H1 (cell line): ENCODE measurements around the gene KLHL29. TPM values are rescaled to one million over a fixed set of nuclear protein-coding genes. Genes with fewer than 3 reads are reported as not detected.

Source experiments
- CTCF ChIA-PET: fragments of 300-600 bp; sonication (Branson Sonifier 250); formaldehyde crosslinking; loops from one replicate; lab custom pipeline; 2021; ENCODE audit not compliant: partially characterized antibody; lab: Charles Lee
- POLR2A ChIA-PET: fragments of 300-600 bp; sonication (Branson Sonifier 250); formaldehyde crosslinking; loops from one replicate; lab custom pipeline; 2021; ENCODE audit warnings: inconsistent platforms; ENCODE audit not compliant: partially characterized antibody; lab: Charles Lee
- DNase-seq, 2 experiments: peaks; one replicate each; pipeline versions ENCODE4 v3.0.0 to v3.0.0-alpha.2; 2010 to 2022; ENCODE audit warnings: low spot score in 2 of 2, low read depth in 1 of 2, mixed read lengths in 1 of 2
- FAIRE-seq: peaks from 2 replicates; lab custom pipeline; 2011; peaks lifted over from hg19 to GRCh38; lab: Jason Lieb, UNC
- H2AFZ ChIP-seq: 2 replicates; pipeline ENCODE4 v1.8.1; 2012; ENCODE audit warnings: low read length, inconsistent platforms
- H2AK5ac ChIP-seq: 2 replicates; pipeline ENCODE4 v1.6.1; 2013; ENCODE audit warnings: low read depth, low read length
- H2BK120ac ChIP-seq: replicated peaks from 2 replicates; pipeline ENCODE3; 2013; ENCODE audit warnings: low read depth, low read length, inconsistent platforms
- H2BK12ac ChIP-seq: 2 replicates; pipeline ENCODE4 v1.6.1; 2013; ENCODE audit warnings: low read depth, low read length
- H2BK15ac ChIP-seq: 2 replicates; pipeline ENCODE4 v1.6.1; 2013; ENCODE audit warnings: low read length
- H2BK20ac ChIP-seq: 2 replicates; pipeline ENCODE4 v1.6.1; 2013; ENCODE audit warnings: low read length
- H2BK5ac ChIP-seq: 2 replicates; pipeline ENCODE4 v1.6.1; 2013; ENCODE audit warnings: low read depth, low read length
- H3K14ac ChIP-seq: 2 replicates; pipeline ENCODE4 v1.6.1; 2013; ENCODE audit warnings: inconsistent platforms; ENCODE audit not compliant: insufficient read length
- H3K18ac ChIP-seq: 2 replicates; pipeline ENCODE4 v1.6.1; 2013; ENCODE audit warnings: low read length; ENCODE audit errors: extremely low read depth
- H3K23ac ChIP-seq: 2 replicates; pipeline ENCODE4 v1.6.1; 2013; ENCODE audit warnings: inconsistent platforms; ENCODE audit not compliant: insufficient read length
- H3K23me2 ChIP-seq: 2 replicates; pipeline ENCODE4 v1.6.1; 2013; ENCODE audit warnings: low read depth, low read length
- H3K27ac ChIP-seq: 2 replicates; pipeline ENCODE4 v1.6.1; 2011; ENCODE audit warnings: low read depth, low read length, inconsistent platforms
- H3K27me3 ChIP-seq, 4 experiments: replicated peaks in 1 of 4; 1 replicate in 1 of 4; 2 replicates in 3 of 4; pipeline versions ENCODE4 v1.6.1 to v1.8.1; 2011 to 2013; ENCODE audit warnings: low read length in 3 of 4, mild to moderate bottlenecking in 3 of 4, inconsistent platforms in 2 of 4, mixed read lengths in 2 of 4, moderate library complexity in 1 of 4; ENCODE audit not compliant: control insufficient read depth in 3 of 4, insufficient read depth in 3 of 4; ENCODE audit errors: extremely low read depth in 1 of 4
- H3K36me3 ChIP-seq, 4 experiments: 2 replicates each; pipeline versions ENCODE4 v1.6.1 to v1.8.1; 2011 to 2013; ENCODE audit warnings: mild to moderate bottlenecking in 4 of 4, low read length in 3 of 4, moderate library complexity in 2 of 4, control low read depth in 1 of 4, inconsistent platforms in 1 of 4; ENCODE audit not compliant: insufficient read depth in 4 of 4, control insufficient read depth in 2 of 4
- H3K4ac ChIP-seq: replicated peaks from 2 replicates; pipeline ENCODE3; 2013; ENCODE audit warnings: low read length, low read depth, mixed read lengths, inconsistent platforms; ENCODE audit not compliant: insufficient read length
- H3K4me1 ChIP-seq, 4 experiments: replicated peaks in 1 of 4; 1 replicate in 1 of 4; 2 replicates in 3 of 4; pipeline versions ENCODE4 v1.6.1 to v1.8.1; 2011 to 2013; ENCODE audit warnings: low read length in 3 of 4, inconsistent platforms in 2 of 4, mixed read lengths in 1 of 4; ENCODE audit not compliant: insufficient read depth in 4 of 4, control insufficient read depth in 3 of 4
- H3K4me2 ChIP-seq, 2 experiments: 2 replicates each; pipeline versions ENCODE4 v1.6.1 to v1.8.1; 2011 to 2013; ENCODE audit warnings: low read depth in 2 of 2, low read length in 2 of 2, control low read depth in 1 of 2, inconsistent platforms in 1 of 2, mild to moderate bottlenecking in 1 of 2; ENCODE audit not compliant: insufficient read depth in 1 of 2
- H3K4me3 ChIP-seq, 4 experiments: fragments of 200-600, 300-600 bp in 1 of 4; sonication (generic), shearing (Covaris generic), sonication (Bioruptor Twin) in 1 of 4; 2 replicates each; pipeline versions ENCODE4 v1.5.1 to v1.8.1; 2011 to 2016; ENCODE audit warnings: low read length in 4 of 4, low read depth in 3 of 4, control low read depth in 2 of 4, inconsistent platforms in 2 of 4, mild to moderate bottlenecking in 2 of 4, mixed read lengths in 1 of 4, moderate library complexity in 1 of 4; ENCODE audit not compliant: insufficient read depth in 2 of 4; ENCODE audit errors: extremely low read depth in 1 of 4
- H3K56ac ChIP-seq: replicated peaks from 2 replicates; pipeline ENCODE3; 2013; ENCODE audit warnings: low read depth, mild to moderate bottlenecking, mixed read lengths, low read length, inconsistent platforms; ENCODE audit not compliant: insufficient read length
- H3K79me1 ChIP-seq: 2 replicates; pipeline ENCODE4 v1.6.1; 2013; ENCODE audit warnings: low read depth, low read length, control low read depth
- H3K79me2 ChIP-seq, 2 experiments: 2 replicates each; pipeline versions ENCODE4 v1.6.1 to v1.8.1; 2012 to 2013; ENCODE audit warnings: low read length in 2 of 2, mild to moderate bottlenecking in 2 of 2, inconsistent platforms in 1 of 2; ENCODE audit not compliant: insufficient read depth in 2 of 2, control insufficient read depth in 1 of 2
- H3K9ac ChIP-seq, 4 experiments: replicated peaks in 1 of 4; 1 replicate in 1 of 4; 2 replicates in 3 of 4; pipeline versions ENCODE4 v1.6.1 to v1.8.1; 2011 to 2013; ENCODE audit warnings: low read depth in 3 of 4, low read length in 3 of 4, control low read depth in 2 of 4, mild to moderate bottlenecking in 2 of 4, moderate library complexity in 2 of 4, inconsistent platforms in 1 of 4; ENCODE audit errors: extremely low read depth in 1 of 4
- H3K9me3 ChIP-seq, 2 experiments: 2 replicates each; pipeline versions ENCODE4 v1.6.1 to v1.8.1; 2012 to 2013; ENCODE audit warnings: mild to moderate bottlenecking in 2 of 2, moderate library complexity in 2 of 2, control low read depth in 1 of 2, inconsistent platforms in 1 of 2, low read depth in 1 of 2, low read length in 1 of 2, mixed read lengths in 1 of 2; ENCODE audit not compliant: insufficient read depth in 2 of 2
- H4K20me1 ChIP-seq, 2 experiments: replicated peaks in 1 of 2; 2 replicates each; pipeline versions ENCODE3 to v1.8.1; 2011 to 2013; ENCODE audit warnings: inconsistent platforms in 2 of 2, low read length in 2 of 2, mild to moderate bottlenecking in 1 of 2; ENCODE audit not compliant: insufficient read depth in 2 of 2, control insufficient read depth in 1 of 2
- H4K5ac ChIP-seq: 2 replicates; pipeline ENCODE4 v1.6.1; 2013; ENCODE audit warnings: low read length, low read depth, mixed read lengths, inconsistent platforms; ENCODE audit not compliant: insufficient read length
- H4K8ac ChIP-seq: 2 replicates; pipeline ENCODE4 v1.8.0; 2013; ENCODE audit warnings: mild to moderate bottlenecking, moderate library complexity, low read length, inconsistent platforms; ENCODE audit not compliant: insufficient read depth; ENCODE audit errors: extremely low read depth
- H4K91ac ChIP-seq: replicated peaks from 2 replicates; pipeline ENCODE3; 2013; ENCODE audit warnings: low read length, mixed read lengths, inconsistent platforms; ENCODE audit not compliant: insufficient read length
- CBX8 ChIP-seq: fragments of 300-800, 300-1000 bp; sonication (generic); IDR thresholded peaks from 2 replicates; pipeline ENCODE4 v1.7.1; 2016; ENCODE audit warnings: low read depth, low read length, borderline replicate concordance
- CHD2 ChIP-seq: IDR thresholded peaks from 2 replicates; pipeline ENCODE4 v1.6.1; 2012; ENCODE audit warnings: low read length, improper control_type of control experiment
- POLR2A ChIP-seq, 2 experiments: IDR thresholded peaks; 1 replicate in 1 of 2; 2 replicates in 1 of 2; pipeline ENCODE4 v1.6.1; 2011; ENCODE audit warnings: low read depth in 2 of 2, low read length in 2 of 2, mild to moderate bottlenecking in 2 of 2; ENCODE audit errors: control extremely low read depth in 1 of 2
- TCF12 ChIP-seq: IDR thresholded peaks from 2 replicates; pipeline ENCODE4 v1.6.1; 2011; ENCODE audit warnings: low read depth, mild to moderate bottlenecking, low read length
- WGBS, 2 experiments: shearing (Covaris generic) in 1 of 2; methylation state at CpG; one replicate each; pipeline versions ENCODE4 v1.1.6 to v1.1.7; 2013 to 2015; ENCODE audit warnings: low lambda C conversion rate in 2 of 2, mixed read lengths in 2 of 2, inconsistent platforms in 1 of 2, low coverage in 1 of 2, missing lambda C conversion rate in 1 of 2; ENCODE audit not compliant: insufficient replicate concordance in 2 of 2, insufficient coverage in 1 of 2, insufficient read length in 1 of 2; ENCODE audit errors: extremely low coverage in 1 of 2, missing lambda C conversion rate in 1 of 2; 5-methylcytosine and 5-hydroxymethylcytosine counted together
- polyA plus RNA-seq, 7 experiments: library from polyadenylated mRNA; depleted of rRNA in 3 of 7; stranded (reverse) in 5 of 7; unstranded in 2 of 7; fragments of >200 nt in 5 of 7; fragments of 200-250 nt in 2 of 7; gene quantifications; 1 replicate in 5 of 7; 2 replicates in 1 of 7; 4 replicates in 1 of 7; pipeline versions ENCODE4 v1.2.1 to v1.2.3, GENCODE V29; 2011 to 2013; ENCODE audit warnings: missing spikeins in 2 of 7, mixed read lengths in 2 of 7
- total RNA-seq: library from RNA; stranded (reverse); fragmentation: NEBNext Ultra II Directional; extraction: Animal tissue kit (Norgen Biotek cat#: 25700); gene quantifications from 2 replicates; pipeline ENCODE4 v1.2.1, GENCODE V29; 2021
- TF ChIP-seq, protein P1 (sequence below): IDR thresholded peaks from 2 replicates; pipeline ENCODE4 v1.6.1; 2011; ENCODE audit warnings: low read length, improper control_type of control experiment
- TF ChIP-seq, protein P2 (sequence below): IDR thresholded peaks from 2 replicates; pipeline ENCODE4 v1.6.1; 2012; ENCODE audit warnings: low read length, inconsistent platforms

The KLHL29 gene
- total and polyA plus RNA-seq, 2 of the 8 experiments (the other 6 are each of a cell fraction or from before 2014, with no cell fraction given) = 1.1 to 4.7 TPM

- Histone ChIP-seq H3K79me2 (no peaks in the 10 kb centered on the region), H2AFZ (no peak overlapping the region), H4K8ac (no peak overlapping the region), H4K91ac (peak overlapping the region; percentile 8), H3K23me2 (peaks cover 3% of the 10 kb centered on the region; the same call in 1 of the 2 replicates), H2BK20ac (no peak overlapping the region), H4K20me1 (no peaks in the 10 kb centered on the region), H3K9ac (no peak overlapping the region), H3K14ac (no peak overlapping the region)
- POLR2A ChIA-PET = interaction anchor here (0.9 kb wide), 1 partner anchor 17 kb away, joined by 3 read pairs; no protein-coding TSS in a partner anchor
- 95% methylated on average over 7 of the region's 7 CpGs; no CpG with 5 or more reads in 1 of the 2 experiments for WGBS, 2 experiments
- TF ChIP-seq TCF12 (no peak), CHD2 (no peak), POLR2A (IDR thresholded peaks at IDR 0.05; ENCODE audit: control extremely low read depth in 1 of 2, low read depth in 2 of 2, low read length in 2 of 2) (no peak), CBX8 (no peak)
- TF ChIP-seq, protein P1, sequence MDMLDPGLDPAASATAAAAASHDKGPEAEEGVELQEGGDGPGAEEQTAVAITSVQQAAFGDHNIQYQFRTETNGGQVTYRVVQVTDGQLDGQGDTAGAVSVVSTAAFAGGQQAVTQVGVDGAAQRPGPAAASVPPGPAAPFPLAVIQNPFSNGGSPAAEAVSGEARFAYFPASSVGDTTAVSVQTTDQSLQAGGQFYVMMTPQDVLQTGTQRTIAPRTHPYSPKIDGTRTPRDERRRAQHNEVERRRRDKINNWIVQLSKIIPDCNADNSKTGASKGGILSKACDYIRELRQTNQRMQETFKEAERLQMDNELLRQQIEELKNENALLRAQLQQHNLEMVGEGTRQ = no peak
- TF ChIP-seq, protein P2, sequence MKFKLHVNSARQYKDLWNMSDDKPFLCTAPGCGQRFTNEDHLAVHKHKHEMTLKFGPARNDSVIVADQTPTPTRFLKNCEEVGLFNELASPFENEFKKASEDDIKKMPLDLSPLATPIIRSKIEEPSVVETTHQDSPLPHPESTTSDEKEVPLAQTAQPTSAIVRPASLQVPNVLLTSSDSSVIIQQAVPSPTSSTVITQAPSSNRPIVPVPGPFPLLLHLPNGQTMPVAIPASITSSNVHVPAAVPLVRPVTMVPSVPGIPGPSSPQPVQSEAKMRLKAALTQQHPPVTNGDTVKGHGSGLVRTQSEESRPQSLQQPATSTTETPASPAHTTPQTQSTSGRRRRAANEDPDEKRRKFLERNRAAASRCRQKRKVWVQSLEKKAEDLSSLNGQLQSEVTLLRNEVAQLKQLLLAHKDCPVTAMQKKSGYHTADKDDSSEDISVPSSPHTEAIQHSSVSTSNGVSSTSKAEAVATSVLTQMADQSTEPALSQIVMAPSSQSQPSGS = no peak
- TF ChIP-seq, all 59 proteins: peak for 0
- peak overlapping the region; percentile 88; the same call in 1 of the 2 replicates for H2BK15ac ChIP-seq
- H3K18ac ChIP-seq = no peak overlapping the region; the same call in 1 of the 2 replicates
- H3K36me3 ChIP-seq = no peaks in the 10 kb centered on the region; a peak in 1 of 8 replicates
- CTCF ChIA-PET = interaction anchor here (7.0 kb wide), 1 partner anchor 20 kb away, joined by 47 read pairs; no protein-coding TSS in a partner anchor
- no peak overlapping the region for H3K27ac ChIP-seq
- no peak overlapping the region for H3K4me2 ChIP-seq
- peaks cover 2 to 13% (median 6%) of the 10 kb centered on the region in 4 experiments; a peak in 6 of 7 replicates for H3K4me1 ChIP-seq
- H2BK12ac ChIP-seq = 0 out of 2 replicates have a peak overlapping the region, but pooled peaks have one; percentile 27
- H2BK5ac ChIP-seq = peak overlapping the region; percentile 56; the same call in 1 of the 2 replicates
- H2AK5ac ChIP-seq = 0 out of 2 replicates have a peak overlapping the region, but pooled peaks have one; percentile 60
- FAIRE-seq = no peak
- H4K5ac ChIP-seq = no peak overlapping the region
- no peak for DNase-seq
- no peak overlapping the region for H3K4ac ChIP-seq
- H3K9me3 ChIP-seq = peaks cover 5 to 9% of the 10 kb centered on the region in 2 experiments; a peak in 3 of 4 replicates
- H3K4me3 ChIP-seq = no peak overlapping the region
- H3K23ac ChIP-seq = no peak overlapping the region
- no peaks in the 10 kb centered on the region for H3K27me3 ChIP-seq
- no peaks in the 10 kb centered on the region for H3K79me1 ChIP-seq
- no peak overlapping the region for H3K56ac ChIP-seq
- H2BK120ac ChIP-seq = no peak overlapping the region
These were observed 219.8 kb downstream of the KLHL29 start for GRCh38 chr2:23604731-23605130.
